Activated T-helper 1 cell treated with anti-CD3 and anti-CD28 coated beads, Interleukin-12 subunit alpha, Interleukin-12 subunit beta, Interleukin-2, Interleukin-4 antibody, amounts not matched to agents 30 ng/mL and 10 ng/mL and 1 ng/mL, durations not matched to agents 14 hours and 24 hours and 36 hours (primary cell): Measurements from ENCODE around the gene SCN2A. TPM values are rescaled to one million over a fixed set of nuclear protein-coding genes. Genes with fewer than 3 reads are reported as not detected.
"Not testable (repeated sequence)": the region's sequence is repeated elsewhere in the genome, so short reads cannot be mapped to it uniquely, and the experiment has no call there.

Experiments
- DNase-seq: peaks from one replicate; pipeline ENCODE4 v3.0.0; 2021; ENCODE audit warnings: low spot score
- H3K27ac Mint-ChIP-seq: one replicate; pipeline ENCODE4 v1.8.0; 2021; ENCODE audit warnings: mild to moderate bottlenecking, mixed read lengths
- H3K27me3 Mint-ChIP-seq: one replicate; pipeline ENCODE4 v1.8.0; 2022; ENCODE audit warnings: mild to moderate bottlenecking, moderate library complexity, mixed read lengths; ENCODE audit not compliant: insufficient read depth
- H3K36me3 Mint-ChIP-seq: one replicate; pipeline ENCODE4 v1.8.0; 2021; ENCODE audit warnings: low read depth, mixed read lengths
- H3K4me1 Mint-ChIP-seq: one replicate; pipeline ENCODE4 v1.8.0; 2021; ENCODE audit warnings: low read depth, mixed read lengths
- H3K4me3 Mint-ChIP-seq: one replicate; pipeline ENCODE4 v1.8.0; 2021; ENCODE audit warnings: mild to moderate bottlenecking, moderate library complexity, mixed read lengths
- H3K9me3 Mint-ChIP-seq: one replicate; pipeline ENCODE4 v1.8.0; 2021; ENCODE audit warnings: mixed read lengths
- intact Hi-C: fragments of 100-400 bp; cut with micrococcal nuclease; formaldehyde crosslinking; loops from one replicate; pipeline ENCODE4 v1.15.1; 2024
- total RNA-seq: library from RNA; stranded (reverse); gene quantifications from 2 replicates; pipeline ENCODE4 v1.2.3, GENCODE V29; 2022

SCN2A gene
- total RNA-seq, 1 donor from 2014 or later = not detected

- no peaks in the 10 kb centered on the region for H3K4me1 Mint-ChIP-seq
- intact Hi-C loops = loop anchor here (10.0 kb wide), 1 partner anchor 499 kb away; the partner anchor contains the start of gene GALNT3
- no peak overlapping the region for H3K4me3 Mint-ChIP-seq
- no peak for DNase-seq
- no peaks in the 10 kb centered on the region for H3K9me3 Mint-ChIP-seq
- no peak overlapping the region for H3K27ac Mint-ChIP-seq
- no peaks in the 10 kb centered on the region for H3K36me3 Mint-ChIP-seq
- peaks cover 8% of the 10 kb centered on the region for H3K27me3 Mint-ChIP-seq
These were observed 56.4 kb downstream of the SCN2A start for GRCh38 chr2:165295643-165296042.

GRCh38 chr2:165305391-165306096, 66.3 kb downstream of the SCN2A start:
- intact Hi-C loops = no loop called here
- Mint-ChIP-seq H3K27ac (no peak overlapping the region), H3K4me3 (no peak overlapping the region), H3K27me3 (peaks cover 1% of the 10 kb centered on the region), H3K4me1 (no peaks in the 10 kb centered on the region), H3K9me3 (no peaks in the 10 kb centered on the region), H3K36me3 (no peaks in the 10 kb centered on the region)
- DNase-seq = no peak

- Mint-ChIP-seq H3K4me1 (no peaks in the 10 kb centered on the region), H3K27ac (no peak overlapping the region), H3K9me3 (no peaks in the 10 kb centered on the region), H3K4me3 (no peak overlapping the region), H3K27me3 (peaks cover 3% of the 10 kb centered on the region), H3K36me3 (no peaks in the 10 kb centered on the region)
- DNase-seq = no peak
- intact Hi-C loops = no loop called here
These were observed 68.1 kb downstream of the SCN2A start for GRCh38 chr2:165307317-165307716.

GRCh38 chr2:165311949-165312348, 72.7 kb downstream of the SCN2A start:
- Mint-ChIP-seq H3K27ac (no peak overlapping the region), H3K36me3 (no peaks in the 10 kb centered on the region), H3K27me3 (peaks cover 6% of the 10 kb centered on the region), H3K4me3 (no peak overlapping the region), H3K9me3 (no peaks in the 10 kb centered on the region), H3K4me1 (no peaks in the 10 kb centered on the region)
- intact Hi-C loops = no loop called here
- DNase-seq = no peak

- Mint-ChIP-seq H3K4me1 (no peaks in the 10 kb centered on the region), H3K27ac (no peak overlapping the region), H3K27me3 (peaks cover 6% of the 10 kb centered on the region), H3K36me3 (no peaks in the 10 kb centered on the region), H3K9me3 (no peaks in the 10 kb centered on the region), H3K4me3 (no peak overlapping the region)
- no peak for DNase-seq
- intact Hi-C loops = no loop called here
These were observed 73.8 kb downstream of the SCN2A start for GRCh38 chr2:165312999-165313398.

- no peaks in the 10 kb centered on the region for H3K9me3 Mint-ChIP-seq
- intact Hi-C loops = no loop called here
- no peaks in the 10 kb centered on the region for H3K4me1 Mint-ChIP-seq
- H3K27me3 Mint-ChIP-seq = peaks cover 6% of the 10 kb centered on the region
- no peak overlapping the region for H3K4me3 Mint-ChIP-seq
- DNase-seq = no peak
- no peaks in the 10 kb centered on the region for H3K36me3 Mint-ChIP-seq
- H3K27ac Mint-ChIP-seq = no peak overlapping the region
These were observed 74.3 kb downstream of the SCN2A start for GRCh38 chr2:165313509-165313908.

GRCh38 chr2:165328272-165328671, 89.1 kb downstream of the SCN2A start:
- Mint-ChIP-seq H3K27me3 (no peaks in the 10 kb centered on the region), H3K4me1 (peaks cover 12% of the 10 kb centered on the region), H3K9me3 (no peaks in the 10 kb centered on the region), H3K4me3 (no peak overlapping the region), H3K27ac (no peak overlapping the region), H3K36me3 (no peaks in the 10 kb centered on the region)
- intact Hi-C loops = no loop called here
- no peak for DNase-seq

GRCh38 chr2:165344276-165344675, 105.1 kb downstream of the SCN2A start:
- H3K9me3 Mint-ChIP-seq, intact Hi-C loops, H3K4me1 Mint-ChIP-seq, H3K27me3 Mint-ChIP-seq, H3K27ac Mint-ChIP-seq, DNase-seq, H3K36me3 Mint-ChIP-seq, H3K4me3 Mint-ChIP-seq: not testable (repeated sequence)

- no peaks in the 10 kb centered on the region for H3K9me3 Mint-ChIP-seq
- H3K4me3 Mint-ChIP-seq = no peak overlapping the region
- DNase-seq = no peak
- no peaks in the 10 kb centered on the region for H3K4me1 Mint-ChIP-seq
- H3K36me3 Mint-ChIP-seq = no peaks in the 10 kb centered on the region
- intact Hi-C loops = no loop called here
- H3K27me3 Mint-ChIP-seq = no peaks in the 10 kb centered on the region
- H3K27ac Mint-ChIP-seq = no peak overlapping the region
These were observed 109.2 kb downstream of the SCN2A start for GRCh38 chr2:165348441-165348840.

- H3K27ac Mint-ChIP-seq = no peak overlapping the region
- no peaks in the 10 kb centered on the region for H3K27me3 Mint-ChIP-seq
- no peaks in the 10 kb centered on the region for H3K36me3 Mint-ChIP-seq
- H3K9me3 Mint-ChIP-seq = no peaks in the 10 kb centered on the region
- intact Hi-C loops = no loop called here
- DNase-seq = no peak
- no peak overlapping the region for H3K4me3 Mint-ChIP-seq
- no peaks in the 10 kb centered on the region for H3K4me1 Mint-ChIP-seq
These were observed 110.0 kb downstream of the SCN2A start for GRCh38 chr2:165349181-165349580.

- no peaks in the 10 kb centered on the region for H3K4me1 Mint-ChIP-seq
- no peaks in the 10 kb centered on the region for H3K36me3 Mint-ChIP-seq
- no peak for DNase-seq
- no peaks in the 10 kb centered on the region for H3K27me3 Mint-ChIP-seq
- no peaks in the 10 kb centered on the region for H3K9me3 Mint-ChIP-seq
- intact Hi-C loops = no loop called here
- no peak overlapping the region for H3K4me3 Mint-ChIP-seq
- no peak overlapping the region for H3K27ac Mint-ChIP-seq
These were observed 118.5 kb downstream of the SCN2A start for GRCh38 chr2:165357758-165358157.

GRCh38 chr2:165361514-165361913, 122.3 kb downstream of the SCN2A start:
- no peaks in the 10 kb centered on the region for H3K9me3 Mint-ChIP-seq
- H3K27me3 Mint-ChIP-seq = no peaks in the 10 kb centered on the region
- no peaks in the 10 kb centered on the region for H3K36me3 Mint-ChIP-seq
- H3K4me3 Mint-ChIP-seq = no peak overlapping the region
- intact Hi-C loops = no loop called here
- no peak overlapping the region for H3K27ac Mint-ChIP-seq
- no peaks in the 10 kb centered on the region for H3K4me1 Mint-ChIP-seq
- no peak for DNase-seq

- Mint-ChIP-seq H3K36me3 (no peaks in the 10 kb centered on the region), H3K4me1 (no peaks in the 10 kb centered on the region), H3K27ac (no peak overlapping the region), H3K4me3 (no peak overlapping the region), H3K27me3 (peaks cover 2% of the 10 kb centered on the region), H3K9me3 (no peaks in the 10 kb centered on the region)
- intact Hi-C loops = no loop called here
- no peak for DNase-seq
These were observed 130.1 kb downstream of the SCN2A start for GRCh38 chr2:165369131-165369897.
